ENCODE results near the gene NYNRIN. TPM values are rescaled to one million over a fixed set of nuclear protein-coding genes. Genes with fewer than 3 reads are reported as not detected.
"Not testable (repeated sequence)": the region's sequence is repeated elsewhere in the genome, so short reads cannot be mapped to it uniquely, and the experiment has no call there.

NYNRIN gene
- polyA plus RNA-seq, 4 donors = 45.3 to 48.0 (median 47.7) TPM

DNA sequence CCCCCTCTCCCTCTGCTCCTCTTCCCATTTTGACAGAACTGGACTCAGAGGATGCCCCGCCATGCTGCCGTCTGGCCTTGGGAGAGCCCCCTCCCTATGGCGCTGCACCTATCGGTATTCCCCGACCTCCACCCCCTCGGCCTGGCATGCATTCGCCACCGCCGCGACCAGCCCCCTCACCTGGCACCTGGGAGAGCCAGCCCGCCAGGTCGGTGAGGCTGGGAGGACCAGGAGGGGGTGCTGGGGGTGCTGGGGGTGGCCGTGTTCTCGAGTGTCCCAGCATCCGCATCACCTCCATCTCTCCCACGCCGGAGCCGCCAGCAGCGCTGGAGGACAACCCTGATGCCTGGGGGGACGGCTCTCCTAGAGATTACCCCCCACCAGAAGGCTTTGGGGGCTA is 29.3 kb upstream of the NYNRIN start:
- DNase-seq (ENCODE audit: low read depth in 4 of 4, low spot score in 3 of 4) = no peak

DNA sequence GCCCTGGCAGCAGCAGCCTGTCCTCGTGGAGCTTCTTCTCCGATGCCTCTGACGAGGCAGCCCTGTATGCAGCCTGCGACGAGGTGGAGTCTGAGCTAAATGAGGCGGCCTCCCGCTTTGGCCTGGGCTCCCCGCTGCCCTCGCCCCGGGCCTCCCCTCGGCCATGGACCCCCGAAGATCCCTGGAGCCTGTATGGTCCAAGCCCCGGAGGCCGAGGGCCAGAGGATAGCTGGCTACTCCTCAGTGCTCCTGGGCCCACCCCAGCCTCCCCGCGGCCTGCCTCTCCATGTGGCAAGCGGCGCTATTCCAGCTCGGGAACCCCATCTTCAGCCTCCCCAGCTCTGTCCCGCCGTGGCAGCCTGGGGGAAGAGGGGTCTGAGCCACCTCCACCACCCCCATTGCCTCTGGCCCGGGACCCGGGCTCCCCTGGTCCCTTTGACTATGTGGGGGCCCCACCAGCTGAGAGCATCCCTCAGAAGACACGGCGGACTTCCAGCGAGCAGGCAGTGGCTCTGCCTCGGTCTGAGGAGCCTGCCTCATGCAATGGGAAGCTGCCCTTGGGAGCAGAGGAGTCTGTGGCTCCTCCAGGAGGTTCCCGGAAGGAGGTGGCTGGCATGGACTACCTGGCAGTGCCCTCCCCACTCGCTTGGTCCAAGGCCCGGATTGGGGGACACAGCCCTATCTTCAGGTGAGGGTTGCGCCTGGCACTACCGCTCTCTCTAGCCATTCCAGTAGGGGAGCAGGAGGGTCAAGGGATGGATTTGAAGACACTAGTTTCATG is 28.7 kb upstream of the NYNRIN start:
- no peak for DNase-seq (ENCODE audit: low read depth in 4 of 4, low spot score in 3 of 4)

DNA sequence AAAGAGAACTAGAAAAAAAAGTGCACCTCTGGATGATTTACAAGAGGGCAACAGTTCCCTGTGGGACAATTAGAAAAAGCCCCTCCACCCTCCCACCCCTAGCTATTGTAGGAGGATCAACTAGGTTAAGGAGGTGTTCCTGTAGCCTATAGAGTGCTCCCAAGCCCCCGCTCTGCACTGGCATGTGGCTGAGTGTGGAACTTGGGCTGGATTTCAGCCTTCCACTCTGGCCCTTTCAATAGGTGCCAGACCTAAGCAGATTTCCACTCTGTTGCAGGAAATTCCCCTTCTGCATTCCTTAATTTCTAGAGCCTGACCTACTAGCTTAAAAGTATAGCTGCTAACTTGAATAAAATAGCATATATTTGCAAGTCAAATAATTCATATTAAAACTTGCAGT is 28.1 kb upstream of the NYNRIN start:
- DNase-seq (ENCODE audit: low read depth in 4 of 4, low spot score in 3 of 4) = no peak

- not testable (repeated sequence) for DNase-seq (ENCODE audit: low read depth in 4 of 4, low spot score in 3 of 4)
Measured at GRCh38 chr14:24371605-24372004, 27.2 kb upstream of the NYNRIN start.

DNA sequence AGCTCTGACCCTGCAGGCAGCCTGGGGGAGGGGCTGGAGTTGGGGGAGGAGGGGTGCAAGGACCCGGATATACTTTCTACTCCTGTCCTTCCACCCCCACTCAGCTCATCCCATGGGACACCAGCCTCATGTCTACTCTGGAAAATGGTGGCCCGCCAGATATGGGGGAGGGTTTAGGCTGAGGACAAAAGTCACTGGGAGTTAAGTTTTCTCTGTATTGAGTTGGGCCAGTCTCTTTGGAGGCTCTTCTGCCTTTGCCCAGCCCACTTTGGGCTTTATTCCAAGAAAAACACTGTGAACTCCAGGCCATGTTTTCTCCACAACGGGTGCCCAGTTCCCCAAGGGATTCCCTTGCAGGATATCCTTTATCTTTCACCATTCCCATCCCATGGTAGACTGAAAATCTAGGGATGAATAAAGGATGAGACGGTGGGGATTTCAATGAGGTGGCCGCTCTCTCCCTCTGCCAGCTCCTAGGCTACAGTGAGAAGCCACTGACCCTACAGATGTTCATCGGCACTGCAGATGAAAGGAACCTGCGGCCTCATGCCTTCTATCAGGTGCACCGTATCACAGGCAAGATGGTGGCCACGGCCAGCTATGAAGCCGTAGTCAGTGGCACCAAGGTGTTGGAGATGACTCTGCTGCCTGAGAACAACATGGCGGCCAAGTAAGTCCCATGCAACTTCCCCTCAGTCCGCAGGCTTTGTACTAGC is 25.9 kb upstream of the NYNRIN start:
- DNase-seq (ENCODE audit: low read depth in 4 of 4, low spot score in 3 of 4) = no peak

DNA sequence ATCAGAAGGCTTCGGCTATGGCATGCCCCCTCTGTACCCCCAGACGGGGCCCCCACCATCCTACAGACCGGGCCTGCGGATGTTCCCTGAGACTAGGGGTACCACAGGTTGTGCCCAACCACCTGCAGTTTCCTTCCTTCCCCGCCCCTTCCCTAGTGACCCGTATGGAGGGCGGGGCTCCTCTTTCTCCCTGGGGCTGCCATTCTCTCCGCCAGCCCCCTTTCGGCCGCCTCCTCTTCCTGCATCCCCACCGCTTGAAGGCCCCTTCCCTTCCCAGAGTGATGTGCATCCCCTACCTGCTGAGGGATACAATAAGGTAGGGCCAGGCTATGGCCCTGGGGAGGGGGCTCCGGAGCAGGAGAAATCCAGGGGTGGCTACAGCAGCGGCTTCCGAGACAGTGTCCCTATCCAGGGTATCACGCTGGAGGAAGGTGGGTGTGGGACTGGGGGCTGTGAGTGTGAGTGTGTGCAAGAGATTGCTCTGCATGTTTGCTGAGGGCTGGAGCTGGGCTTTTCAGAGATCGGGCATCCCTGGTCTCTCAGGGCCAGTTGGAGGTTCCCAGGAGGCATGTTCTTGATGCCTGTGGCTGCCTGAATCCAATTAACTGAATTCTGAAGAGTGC is 22.2 kb upstream of the NYNRIN start:
- DNase-seq (ENCODE audit: low read depth in 4 of 4, low spot score in 3 of 4) = no peak

- DNase-seq (ENCODE audit: low read depth in 4 of 4, low spot score in 3 of 4) = no peak
Measured at GRCh38 chr14:24377126-24377525, 21.7 kb upstream of the NYNRIN start.

- no peak for DNase-seq (ENCODE audit: low read depth in 4 of 4, low spot score in 3 of 4)
Measured at GRCh38 chr14:24377657-24378056, 21.1 kb upstream of the NYNRIN start.

DNA sequence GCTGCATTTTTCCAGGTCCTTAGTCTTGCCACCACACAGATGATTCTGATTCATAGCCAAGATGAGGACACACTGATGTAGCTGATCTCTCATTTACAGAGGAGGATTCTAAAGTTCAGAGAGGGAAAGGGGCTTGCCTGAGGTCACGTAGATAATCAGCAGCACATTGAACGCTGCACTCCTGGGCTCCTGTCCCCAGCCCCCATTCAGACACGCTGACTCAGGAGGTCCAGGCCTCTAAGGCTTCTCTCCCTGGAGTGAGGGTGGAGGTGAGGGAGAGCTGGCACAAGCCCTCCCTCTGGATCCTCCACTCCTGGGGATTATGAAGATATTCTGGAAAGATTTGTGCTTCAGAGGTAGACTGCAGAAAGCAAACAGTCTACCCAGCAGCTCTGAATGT is 20.5 kb upstream of the NYNRIN start:
- no peak for DNase-seq (ENCODE audit: low read depth in 4 of 4, low spot score in 3 of 4)

GRCh38 chr14:24378981-24379906 is 19.6 kb upstream of the NYNRIN start:
- no peak for DNase-seq (ENCODE audit: low read depth in 4 of 4, low spot score in 3 of 4)

- DNase-seq (ENCODE audit: low read depth in 4 of 4, low spot score in 3 of 4) = no peak
Measured at GRCh38 chr14:24379907-24380730, 18.7 kb upstream of the NYNRIN start.

- DNase-seq (ENCODE audit: low read depth in 4 of 4, low spot score in 3 of 4) = no peak
Measured at GRCh38 chr14:24381363-24382063, 17.3 kb upstream of the NYNRIN start.

DNA sequence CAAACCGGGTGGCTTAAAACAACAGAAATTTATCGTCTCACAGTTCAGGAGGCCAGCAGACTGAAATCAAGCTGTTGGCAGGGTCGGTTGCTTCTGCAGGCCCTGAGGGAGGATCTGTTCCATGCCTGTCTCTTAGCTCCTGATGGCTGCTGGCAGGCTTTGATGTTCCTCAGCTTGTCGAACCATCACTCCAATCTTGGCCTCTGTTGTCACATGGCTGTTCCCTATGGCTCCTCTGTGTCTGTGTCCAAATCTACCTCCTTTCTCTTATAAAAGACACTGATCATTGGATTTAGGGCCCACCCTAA is 16.8 kb upstream of the NYNRIN start:
- no peak for DNase-seq (ENCODE audit: low read depth in 4 of 4, low spot score in 3 of 4)

- no peak for DNase-seq (ENCODE audit: low read depth in 4 of 4, low spot score in 3 of 4)
Measured at GRCh38 chr14:24384169-24384568, 14.6 kb upstream of the NYNRIN start.

GRCh38 chr14:24385524-24385923 is 13.3 kb upstream of the NYNRIN start:
- DNase-seq (ENCODE audit: low read depth in 4 of 4, low spot score in 3 of 4) = no peak

DNA sequence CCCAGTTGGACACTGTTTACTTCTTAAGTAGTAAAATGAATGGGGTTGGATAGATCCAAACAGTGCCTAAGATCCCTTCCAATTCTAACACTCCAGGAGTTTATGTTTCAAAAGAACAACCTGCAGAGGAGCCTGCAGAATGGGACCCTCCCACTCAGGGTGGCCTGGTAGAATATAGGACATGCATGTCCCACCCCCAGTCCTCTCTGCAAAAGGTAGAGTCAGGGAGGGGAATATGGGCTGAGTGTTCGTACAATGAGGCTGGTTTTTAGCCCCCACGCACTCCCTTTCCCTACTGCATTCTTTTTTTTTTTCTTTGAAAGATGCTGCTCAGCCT is 11.8 kb upstream of the NYNRIN start:
- DNase-seq (ENCODE audit: low read depth in 4 of 4, low spot score in 3 of 4) = no peak

GRCh38 chr14:24387579-24387978 is 11.2 kb upstream of the NYNRIN start:
- DNase-seq (ENCODE audit: low read depth in 4 of 4, low spot score in 3 of 4) = not testable (repeated sequence)

DNA sequence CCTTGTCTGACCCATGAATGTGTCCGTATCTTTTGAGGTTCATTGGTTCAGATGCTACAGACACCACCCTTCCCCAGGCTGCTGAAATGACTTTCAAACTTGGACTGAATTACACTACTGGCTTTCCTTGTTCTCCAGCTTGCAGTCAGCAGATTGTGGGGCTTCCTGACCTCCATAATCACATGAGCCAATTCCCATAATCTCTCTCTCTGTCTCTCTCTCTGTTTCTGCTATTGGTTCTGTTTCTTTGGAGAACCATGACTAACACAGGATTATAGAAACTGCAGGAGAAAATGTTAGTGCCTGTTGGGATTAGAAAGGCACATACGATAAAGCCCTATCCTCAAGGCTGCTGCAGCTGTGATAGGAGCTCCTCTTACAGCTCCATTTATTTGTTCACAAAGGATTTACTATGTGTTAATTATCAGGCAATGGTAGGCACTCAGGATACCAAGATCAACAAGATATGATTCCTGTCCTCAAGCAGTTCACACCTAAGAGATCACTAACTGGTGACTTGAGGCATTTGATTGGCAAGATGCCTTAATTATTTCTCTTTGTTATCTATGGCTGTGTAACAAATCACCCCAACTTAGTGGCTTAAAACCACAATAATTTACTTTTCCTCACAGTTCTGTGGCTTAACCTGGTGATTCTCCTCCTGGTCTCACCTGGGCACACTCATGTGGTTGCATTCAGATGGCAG is 10.2 kb upstream of the NYNRIN start:
- no peak for DNase-seq (ENCODE audit: low read depth in 4 of 4, low spot score in 3 of 4)
